Stimulated activated CD8-positive, alpha-beta memory T cell treated with anti-CD3 and anti-CD28 coated beads, Interleukin-7, amount 100 ng/mL, for 1 hour (primary cell): Measurements from ENCODE around the gene GPSM1.
A peak's percentile ranks its signal among the peaks of the same experiment; 100 is the strongest.

Experiments used
- DNase-seq, 2 donors: peaks; one replicate each; pipeline ENCODE4 v3.0.0-alpha.2; 2020; ENCODE audit warnings: low read depth in 2 of 2

GPSM1 gene

DNA sequence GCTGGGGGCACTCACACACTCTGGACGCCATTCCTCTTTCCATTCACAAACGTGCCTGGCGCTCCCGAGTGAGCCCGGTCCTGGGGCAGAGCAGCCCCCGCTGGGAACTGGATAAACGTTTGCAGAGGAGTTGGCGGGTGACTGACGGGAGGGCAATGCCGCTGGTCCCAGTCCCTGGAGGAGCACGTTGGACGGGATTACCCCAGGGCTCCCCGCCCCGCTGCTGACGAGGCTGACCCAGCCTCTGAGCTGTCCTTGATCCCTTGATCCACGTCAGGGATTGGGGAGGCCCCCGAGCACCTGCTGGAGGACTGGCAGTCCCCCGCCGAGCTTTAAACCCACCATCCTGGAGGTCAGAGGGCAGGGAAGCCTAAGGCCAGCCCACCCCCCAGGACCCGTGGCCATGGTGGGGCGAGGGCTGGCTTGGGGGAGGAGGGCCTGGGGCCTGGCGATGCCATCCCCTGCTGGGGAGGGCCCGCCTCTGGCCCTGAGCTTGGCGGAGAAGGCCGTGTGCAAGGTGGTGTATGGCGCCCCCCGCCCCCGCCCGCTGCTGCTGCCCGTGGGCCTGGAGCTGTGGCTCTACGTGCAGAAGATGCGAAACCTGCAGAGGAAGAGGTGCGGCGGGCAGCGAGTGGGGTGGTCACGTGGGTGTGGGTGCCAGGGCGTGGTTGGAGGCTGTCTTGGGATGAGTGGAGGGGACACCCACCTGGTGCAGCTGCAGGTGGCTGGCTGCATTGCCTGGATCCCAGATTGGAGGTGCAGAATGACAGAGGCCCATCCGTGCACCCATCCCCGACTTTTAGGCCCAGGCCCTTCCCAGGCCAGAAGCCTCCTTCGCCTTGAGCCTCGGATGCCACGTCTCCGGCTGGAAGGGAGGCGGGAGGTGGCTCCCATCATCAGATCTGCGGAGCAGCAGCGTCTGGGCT lies 4.5 kb downstream of the GPSM1 start:
- no peak for DNase-seq

DNA sequence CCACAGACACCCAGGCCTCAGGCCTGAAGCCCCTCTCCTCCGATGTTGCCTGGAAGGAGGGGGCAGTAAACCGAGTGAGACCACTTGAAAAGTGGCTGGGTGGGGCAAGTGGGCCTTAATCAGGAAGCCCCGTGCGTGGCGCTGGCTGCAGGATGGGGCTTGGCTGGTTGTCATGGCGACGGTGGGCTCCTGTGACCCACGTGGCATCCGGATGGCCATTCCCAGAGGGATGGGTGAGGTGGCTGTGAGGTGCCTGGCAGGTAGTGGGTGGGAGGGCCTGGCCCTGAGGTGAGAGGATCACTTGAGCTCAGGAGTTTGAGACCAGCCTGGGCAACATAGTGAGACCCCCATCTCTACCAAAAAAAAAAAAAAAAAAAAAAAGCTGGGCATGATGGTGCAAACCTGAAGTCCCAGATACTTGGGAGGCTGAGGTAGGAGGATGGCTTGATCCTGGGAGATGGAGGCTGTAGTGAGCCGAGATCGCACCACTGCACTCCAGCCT lies 5.2 kb downstream of the GPSM1 start:
- no peak for DNase-seq

DNA sequence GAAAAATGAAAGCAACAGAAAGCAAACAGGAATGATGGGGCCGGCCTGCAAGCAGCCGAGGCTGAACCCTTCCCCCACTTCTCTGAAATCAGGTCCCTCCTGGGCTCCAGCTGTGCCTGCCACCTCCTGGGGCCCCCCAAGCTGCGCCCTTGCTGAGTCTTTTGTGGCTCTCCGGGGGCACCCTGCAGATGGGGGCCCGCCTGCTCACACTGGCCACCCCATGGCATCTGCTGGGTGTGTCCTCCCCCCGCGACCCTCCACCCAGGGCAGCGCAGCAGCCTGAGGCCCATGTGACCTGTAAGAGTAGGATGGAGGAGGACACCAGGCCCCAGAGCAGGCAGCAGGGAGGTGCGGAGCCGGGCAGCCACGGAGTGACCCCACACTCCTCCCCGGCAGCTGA lies 5.7 kb downstream of the GPSM1 start:
- DNase-seq: no peak

DNA sequence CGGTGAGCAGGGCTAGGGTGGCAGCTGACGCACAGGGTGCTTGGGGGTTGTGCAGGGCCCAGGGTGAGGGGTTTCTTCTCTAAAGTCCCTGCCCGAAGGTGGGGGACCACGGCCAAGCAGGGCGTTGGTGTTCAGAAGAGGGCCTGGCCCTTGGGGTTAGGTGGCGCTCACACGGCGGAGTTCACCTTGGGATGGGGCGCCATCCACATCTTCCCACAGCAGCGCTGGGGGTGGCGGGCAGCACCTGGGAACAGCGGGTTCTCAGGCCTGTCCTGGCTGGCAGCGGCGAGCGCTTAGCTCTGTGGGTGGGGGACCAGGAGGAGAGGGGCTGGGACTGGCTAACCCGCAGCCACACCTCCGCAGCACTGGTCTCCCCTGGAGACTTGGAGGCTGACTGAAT lies 6.1 kb downstream of the GPSM1 start:
- DNase-seq: no peak

DNA sequence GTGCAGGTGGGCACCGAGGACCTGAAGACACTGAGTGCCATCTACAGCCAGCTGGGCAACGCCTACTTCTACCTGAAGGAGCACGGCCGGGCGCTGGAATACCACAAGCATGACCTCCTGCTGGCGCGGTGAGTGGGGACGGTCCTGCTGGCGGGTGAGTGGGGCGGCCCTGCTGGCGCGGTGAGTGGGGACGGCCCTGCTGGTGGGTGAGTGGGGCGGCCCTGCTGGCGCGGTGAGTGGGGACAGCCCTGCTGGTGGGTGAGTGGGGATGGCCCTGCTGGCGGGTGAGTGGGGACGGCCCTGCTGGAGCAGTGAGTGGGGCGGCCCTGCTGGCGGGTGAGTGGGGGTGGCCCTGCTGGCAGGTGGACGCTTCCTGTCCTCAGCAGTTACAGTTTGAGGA lies 7.2 kb downstream of the GPSM1 start:
- no peak for DNase-seq

DNA sequence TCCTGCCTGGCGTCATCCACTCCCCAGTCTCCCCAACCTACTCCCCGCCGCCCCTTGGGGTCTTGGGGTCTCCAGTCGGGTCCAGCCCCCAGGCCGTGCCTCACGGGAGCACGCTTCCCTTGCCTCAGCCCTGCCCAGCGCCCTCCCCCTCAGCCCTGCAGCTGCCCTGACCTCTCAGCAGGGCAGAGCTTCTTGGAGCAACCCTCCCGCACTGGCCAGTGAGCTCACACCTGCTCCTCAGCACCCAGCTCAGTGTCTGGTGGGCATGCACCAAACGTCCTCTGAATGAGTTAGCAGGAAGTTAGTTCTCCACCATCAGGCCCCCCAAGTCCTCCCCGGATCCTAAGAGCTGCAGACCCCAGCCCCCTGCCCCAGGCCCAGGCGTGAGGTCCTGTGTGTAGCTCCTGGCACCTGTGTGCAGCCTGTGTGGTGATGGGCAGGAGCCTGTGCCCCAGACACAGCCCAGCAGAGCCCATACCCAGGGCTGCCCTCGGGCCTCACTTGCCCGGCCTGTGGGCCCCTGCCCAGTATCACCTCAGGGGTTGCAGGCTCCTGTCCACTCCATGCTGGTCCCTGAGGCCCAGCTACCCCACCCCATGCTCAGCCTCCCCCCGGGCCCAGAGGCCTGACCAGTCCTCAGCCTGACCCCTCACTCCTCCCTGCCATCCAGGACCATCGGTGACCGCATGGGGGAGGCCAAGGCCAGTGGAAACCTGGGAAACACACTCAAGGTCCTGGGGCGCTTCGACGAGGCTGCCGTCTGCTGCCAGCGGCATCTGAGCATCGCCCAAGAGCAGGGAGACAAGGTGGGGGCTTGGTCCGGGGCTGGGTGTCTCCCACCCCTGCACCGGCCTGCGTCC lies 8.2 kb downstream of the GPSM1 start:
- DNase-seq: no peak

DNA sequence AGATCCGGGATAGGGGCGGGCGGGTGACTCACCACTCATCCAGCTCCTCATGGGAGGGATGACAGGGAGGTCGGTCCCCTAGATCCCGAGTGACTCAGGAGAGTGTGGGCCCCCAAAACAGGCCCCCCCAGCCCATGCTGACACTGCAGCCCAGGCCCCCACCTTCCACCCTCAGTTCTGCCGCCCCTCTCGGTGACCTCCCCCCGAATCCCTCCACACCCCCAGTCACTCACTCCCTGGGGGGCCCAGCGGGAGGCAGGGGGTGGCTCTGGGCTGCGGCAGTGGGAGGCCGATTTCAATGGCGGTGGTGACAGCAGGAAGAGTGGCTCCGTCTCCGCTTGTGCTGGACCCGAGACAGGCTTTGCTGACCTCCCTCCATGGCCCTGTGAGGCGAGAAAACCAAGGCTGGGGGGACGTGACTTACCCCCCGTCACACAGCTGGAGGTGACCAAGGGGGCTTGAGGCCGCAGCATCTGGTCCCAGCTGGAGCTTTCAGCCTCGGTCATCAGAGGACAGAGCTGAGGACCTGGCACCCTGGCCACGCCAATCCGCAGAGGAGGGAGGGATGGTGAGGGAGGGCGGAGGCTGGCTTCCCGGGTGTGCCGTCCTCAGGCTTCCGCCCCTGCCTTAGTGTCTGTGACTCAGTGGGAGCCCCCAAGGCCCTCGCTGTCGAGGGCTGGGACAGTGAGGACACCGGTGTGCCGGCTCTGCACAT lies 9.0 kb downstream of the GPSM1 start:
- DNase-seq: no peak

DNA sequence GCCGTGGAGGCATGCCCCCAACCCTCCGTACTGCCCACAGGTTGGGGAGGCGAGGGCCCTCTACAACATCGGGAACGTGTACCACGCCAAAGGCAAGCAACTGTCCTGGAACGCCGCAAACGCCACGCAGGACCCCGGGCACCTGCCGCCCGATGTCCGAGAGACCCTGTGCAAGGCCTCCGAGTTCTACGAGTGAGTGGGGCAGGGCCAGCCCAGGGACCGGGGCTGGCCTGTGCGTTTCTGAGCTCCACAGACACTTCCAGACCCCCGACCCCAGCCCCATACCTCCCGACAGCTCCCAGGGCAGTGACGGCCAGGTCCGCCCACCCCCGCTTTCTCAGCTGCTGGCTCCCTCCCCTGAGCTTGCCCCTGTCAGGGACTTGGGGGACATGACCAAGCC lies 9.5 kb downstream of the GPSM1 start:
- DNase-seq: no peak

DNA sequence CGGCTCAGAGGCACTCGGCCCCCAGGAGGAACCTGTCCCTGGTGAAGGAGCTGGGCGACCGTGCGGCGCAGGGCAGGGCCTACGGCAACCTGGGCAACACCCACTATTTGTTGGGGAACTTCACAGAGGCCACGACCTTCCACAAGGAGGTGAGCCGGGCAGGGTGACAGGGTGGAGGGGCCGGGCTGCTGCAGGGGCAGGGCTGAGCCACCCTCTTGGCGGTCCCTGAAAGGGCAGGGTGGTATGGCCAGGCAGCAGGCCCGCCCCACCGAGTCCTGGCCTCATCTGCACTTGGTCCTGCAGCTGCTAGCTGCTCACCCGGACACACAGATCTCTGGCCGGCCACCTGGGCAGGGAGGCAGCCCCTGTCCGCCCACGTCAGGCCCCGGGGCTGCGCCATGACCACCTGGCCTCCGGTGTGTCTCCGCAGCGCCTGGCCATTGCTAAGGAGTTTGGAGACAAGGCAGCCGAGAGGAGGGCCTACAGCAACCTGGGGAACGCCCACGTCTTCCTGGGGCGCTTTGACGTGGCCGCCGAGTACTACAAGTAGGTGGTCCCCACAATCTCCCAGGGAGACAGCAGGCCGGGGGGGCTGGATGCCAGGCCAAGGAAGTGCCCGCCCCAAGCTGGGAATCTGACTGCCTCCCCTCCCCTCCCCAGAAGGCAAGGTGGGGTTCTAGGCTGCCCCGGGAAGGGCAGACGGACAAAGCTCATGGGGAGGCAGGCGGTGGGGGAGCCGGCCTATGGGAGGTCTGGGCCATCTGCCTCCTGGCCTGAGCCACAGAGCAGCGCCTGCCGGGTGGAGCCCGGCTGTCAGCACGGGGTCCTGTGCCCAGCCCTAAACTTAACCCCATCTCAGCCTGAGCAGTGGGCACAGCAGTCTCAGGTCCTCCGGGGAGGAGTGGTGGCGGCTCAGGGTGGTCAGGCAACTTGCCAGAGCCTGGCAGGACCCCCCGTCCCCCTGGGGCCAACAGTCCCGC lies 10.4 kb downstream of the GPSM1 start:
- DNase-seq: no peak

DNA sequence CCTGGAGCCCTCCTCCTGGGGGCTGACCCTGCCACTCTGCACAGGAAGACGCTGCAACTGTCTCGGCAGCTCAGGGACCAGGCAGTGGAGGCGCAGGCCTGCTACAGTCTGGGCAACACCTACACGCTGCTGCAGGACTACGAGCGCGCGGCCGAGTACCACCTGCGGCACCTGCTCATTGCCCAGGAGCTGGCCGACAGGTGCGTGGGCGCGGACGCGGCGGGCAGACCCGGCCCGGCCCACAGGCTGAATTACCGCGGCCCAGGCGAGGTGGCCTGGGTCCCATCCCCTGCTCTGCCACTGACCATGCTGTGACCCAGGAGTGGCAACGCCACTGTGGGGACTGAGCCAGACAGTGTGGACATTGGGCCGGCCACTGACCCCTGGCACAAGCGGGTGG lies 11.2 kb downstream of the GPSM1 start:
- DNase-seq: no peak

DNA sequence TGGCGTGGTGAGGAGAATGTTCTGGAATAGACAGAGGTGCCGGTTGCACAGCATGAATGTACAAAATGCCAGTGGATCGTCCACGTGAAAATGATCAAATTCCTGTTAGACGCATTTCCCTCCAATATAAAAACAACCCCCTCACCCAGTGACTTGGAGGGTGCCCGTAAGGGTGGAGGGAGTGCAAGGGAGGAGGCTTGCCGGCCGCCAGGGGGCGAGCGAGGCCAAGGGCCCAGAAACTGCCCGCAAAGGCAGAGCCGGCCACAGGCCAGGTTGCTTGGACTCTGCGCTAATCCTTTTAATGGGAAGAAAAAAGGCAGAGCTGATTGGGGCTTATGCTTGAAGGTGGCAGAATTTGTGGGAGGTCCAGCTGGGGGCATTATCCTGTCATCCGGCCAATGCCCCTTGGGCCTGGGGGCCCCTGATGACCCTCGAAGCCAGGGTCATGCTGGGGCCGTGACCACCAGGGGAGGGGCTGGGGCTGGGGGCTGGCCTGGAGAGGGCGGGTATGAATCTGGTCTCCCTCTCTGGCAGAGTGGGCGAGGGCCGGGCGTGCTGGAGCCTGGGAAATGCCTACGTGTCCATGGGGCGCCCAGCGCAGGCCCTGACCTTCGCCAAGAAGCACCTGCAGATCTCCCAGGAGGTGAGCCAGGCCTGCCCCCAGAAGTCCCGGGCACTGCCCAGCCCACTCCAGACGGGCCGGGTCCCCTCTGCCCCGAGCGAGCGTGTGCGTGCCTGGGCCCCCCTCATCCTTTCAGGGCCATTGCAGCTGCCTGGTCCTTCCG lies 12.0 kb downstream of the GPSM1 start:
- no peak for DNase-seq

DNA sequence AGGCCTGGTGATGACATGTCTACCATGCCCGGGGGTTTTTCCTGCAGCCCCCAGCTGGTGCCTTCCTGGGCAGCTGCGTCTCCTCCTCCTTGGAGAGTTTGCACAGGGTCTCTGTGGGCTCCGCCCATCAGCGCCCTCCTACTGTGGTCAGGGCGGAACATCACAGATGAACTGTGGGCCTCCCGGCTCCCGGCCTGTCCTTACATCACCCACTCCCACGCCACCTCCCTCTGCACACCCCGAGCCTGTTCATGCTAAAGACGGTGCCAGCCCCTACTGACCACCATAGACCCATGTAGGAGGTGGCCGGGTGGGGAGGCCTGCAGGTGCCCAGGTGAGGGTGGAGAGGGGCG lies 12.6 kb downstream of the GPSM1 start:
- DNase-seq: no peak

DNA sequence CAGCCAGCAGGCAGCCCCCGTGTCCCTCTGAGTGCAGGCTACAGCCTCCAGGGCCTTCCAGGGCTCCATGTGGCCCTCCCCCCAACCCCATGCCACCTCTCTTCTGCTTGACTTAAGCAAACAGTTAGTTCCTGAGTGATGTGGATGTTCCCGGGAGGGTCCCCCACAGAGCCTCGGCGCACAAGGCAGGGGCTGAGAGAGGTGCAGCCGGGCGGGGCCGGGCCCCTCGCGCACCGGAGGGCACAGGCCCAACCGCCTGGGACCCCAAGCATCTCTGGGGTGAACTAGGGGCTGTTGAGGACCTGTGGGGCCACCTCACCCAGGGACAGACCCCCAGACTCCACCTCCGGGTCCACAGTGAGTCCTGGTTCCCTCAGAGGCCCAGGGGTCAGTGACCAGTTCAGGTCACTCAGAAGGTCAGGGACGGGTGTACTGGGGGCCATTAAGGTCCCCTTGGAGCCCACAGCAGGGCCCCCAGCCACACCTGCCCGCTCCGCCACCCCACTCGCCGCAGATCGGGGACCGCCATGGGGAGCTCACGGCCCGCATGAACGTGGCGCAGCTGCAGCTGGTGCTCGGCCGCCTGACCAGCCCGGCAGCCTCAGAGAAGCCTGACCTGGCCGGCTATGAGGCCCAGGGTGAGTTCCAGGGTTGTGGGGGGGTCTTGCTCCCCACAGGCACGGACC lies 13.2 kb downstream of the GPSM1 start:
- no peak for DNase-seq

DNA sequence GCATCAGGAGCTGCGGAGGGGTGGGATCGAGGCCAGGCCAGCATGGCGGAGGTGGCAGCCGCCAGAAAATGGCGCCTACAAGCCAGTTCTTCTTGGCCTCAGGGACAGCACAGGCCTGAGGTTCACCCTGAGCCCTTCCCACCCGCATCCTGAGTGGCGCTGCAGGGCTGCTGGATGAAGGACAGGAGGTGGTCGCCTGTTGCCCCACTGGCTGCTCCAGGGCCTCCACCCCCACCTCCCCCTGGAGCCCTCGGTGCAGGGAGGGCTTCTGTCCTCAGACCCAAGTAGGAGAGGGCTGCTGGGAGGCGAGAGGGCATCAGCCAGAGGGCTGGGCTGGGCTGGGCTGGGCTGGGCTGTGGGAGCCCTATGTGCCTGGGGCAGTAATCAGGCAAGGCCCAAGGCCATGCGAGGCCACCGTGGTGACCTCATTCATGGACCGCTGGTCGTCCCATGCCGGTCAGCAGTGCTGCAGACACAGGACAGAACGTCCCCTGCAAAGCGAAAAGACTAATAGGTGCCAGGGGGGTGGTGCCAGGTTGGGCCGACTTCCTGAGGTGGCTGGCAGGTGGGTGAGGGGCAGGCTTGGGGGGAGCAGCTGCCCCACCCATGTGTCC lies 13.8 kb downstream of the GPSM1 start:
- no peak for DNase-seq

DNA sequence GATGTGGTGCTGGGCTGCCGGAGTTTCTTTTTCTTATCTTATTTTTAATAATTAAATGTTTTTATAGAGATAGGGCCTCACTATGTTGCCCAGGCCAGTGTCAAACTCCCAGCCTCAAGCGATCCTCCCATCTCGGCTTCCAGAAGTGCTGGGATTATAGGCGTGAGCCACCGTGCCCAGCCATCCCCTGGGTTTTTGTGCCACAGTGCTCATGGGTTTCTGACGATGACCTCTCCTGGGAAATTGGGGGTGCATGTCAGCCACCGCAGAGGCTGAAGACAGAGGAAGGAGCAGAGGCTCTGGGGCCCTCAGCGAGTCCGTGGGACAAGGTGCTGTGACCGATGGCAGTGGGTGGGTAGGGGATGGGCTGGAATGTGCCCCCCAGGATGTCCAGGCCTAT lies 14.4 kb downstream of the GPSM1 start:
- no peak for DNase-seq

DNA sequence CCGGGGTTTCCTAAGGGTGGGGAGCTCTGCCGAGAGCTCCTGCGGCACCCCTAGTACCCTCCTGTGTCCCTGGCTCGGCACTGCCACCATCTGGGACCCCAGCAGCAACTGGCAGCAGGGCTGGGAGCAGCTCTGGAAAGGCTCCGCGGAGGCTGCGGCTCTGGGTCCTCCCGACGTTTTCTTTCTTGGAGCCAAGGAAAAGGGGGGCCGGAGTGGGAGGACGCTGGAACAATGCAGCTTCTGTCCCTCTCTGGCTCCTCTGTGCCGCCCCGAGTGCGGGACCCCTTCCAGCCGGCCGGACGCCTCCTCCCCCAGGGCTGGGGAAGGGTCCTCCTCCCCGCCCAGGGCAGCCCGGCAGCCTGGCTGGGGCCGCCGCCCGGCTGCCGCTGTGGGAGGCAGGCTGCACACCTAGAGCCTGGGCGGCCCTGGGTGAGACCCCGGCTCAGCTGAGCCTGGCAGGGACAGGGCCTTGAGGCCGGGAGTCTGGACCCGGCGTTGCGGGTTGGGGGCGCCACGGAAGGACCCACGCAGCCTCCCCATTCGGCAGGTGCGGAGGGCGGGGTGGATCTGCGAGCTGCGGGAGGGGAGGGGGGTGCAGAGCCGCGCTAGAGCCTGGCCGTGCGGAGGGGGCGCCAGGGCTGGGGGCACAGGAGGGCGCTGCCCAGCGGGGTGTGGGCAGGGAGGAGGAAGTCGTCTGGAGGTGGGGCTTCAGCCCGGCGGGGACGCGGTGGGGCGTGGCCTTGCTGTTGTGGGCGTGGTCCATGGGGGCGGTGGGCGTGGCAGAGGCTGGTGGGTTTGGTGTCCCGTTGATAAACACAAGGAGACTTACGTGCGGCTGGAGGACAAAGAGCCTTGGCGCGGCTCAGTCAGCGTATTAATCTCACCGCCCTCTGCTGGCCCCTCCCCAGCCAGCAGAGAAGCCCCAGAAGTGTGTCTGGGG lies 15.1 kb downstream of the GPSM1 start:
- DNase-seq: peak; percentile 16 to 35

DNA sequence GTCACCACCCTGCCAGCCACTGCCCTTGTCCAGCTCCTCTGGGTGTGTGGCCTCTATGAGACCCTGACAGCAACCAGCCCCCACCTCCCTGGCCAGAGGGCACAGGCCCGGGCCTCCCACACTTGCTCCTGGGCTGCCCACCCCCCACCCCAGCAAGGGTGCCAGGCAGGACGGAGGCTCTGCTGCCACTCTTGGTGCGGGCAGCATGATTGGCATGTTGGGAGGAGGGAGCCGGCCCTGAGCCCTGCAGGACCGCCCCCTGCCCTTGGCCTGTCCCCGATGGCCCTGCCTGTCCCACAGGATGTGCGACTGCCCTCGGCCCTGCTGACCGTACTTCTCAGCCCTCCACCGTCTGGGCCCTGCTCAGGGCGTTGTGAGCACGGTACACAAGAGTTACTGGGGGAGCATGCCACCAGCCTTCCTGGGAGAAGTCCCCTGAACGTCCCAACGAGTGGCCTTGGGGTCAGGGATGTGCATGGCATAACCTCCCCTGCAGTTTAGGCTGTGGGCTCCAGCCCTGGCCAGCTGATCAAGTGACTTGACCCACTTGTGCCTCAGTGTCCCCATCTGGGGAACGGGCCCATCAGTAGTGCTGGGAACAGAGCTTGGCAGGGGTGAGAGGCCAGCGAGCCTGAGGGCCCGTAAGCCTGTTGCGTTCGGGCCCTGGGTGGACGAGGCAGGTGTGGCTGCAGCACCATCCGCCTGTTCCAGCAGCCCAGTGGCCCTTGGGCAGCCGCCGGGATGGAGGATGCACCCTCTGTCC lies 16.0 kb downstream of the GPSM1 start:
- no peak for DNase-seq
